ENCODE measurements around the gene LRRC2. TPM values are rescaled to one million over a fixed set of nuclear protein-coding genes. Genes with fewer than 3 reads are reported as not detected.

The LRRC2 gene
- total RNA-seq, 2 donors from 2014 or later, result under 0.01 to 0.42 TPM

- Histone ChIP-seq H3K36me3 (no peaks in the 10 kb centered on the region), H3K27ac (no peak overlapping the region)
- no peak for ATAC-seq (ENCODE audit: insufficient number of reproducible peaks, low FRiP score, low read depth)
Observed at GRCh38 chr3:46586738-46587246, 20.7 kb upstream of the LRRC2 start.

GRCh38 chr3:46585799-46586693 lies 19.9 kb upstream of the LRRC2 start:
- no peak for ATAC-seq (ENCODE audit: insufficient number of reproducible peaks, low FRiP score, low read depth)

More at GRCh38 chr3:46586738-46587246, 20.7 kb upstream of the LRRC2 start:
- no peak overlapping the region for H3K4me3 ChIP-seq
- no peaks in the 10 kb centered on the region for H3K4me1 ChIP-seq (ENCODE audit: control insufficient read depth in 1 of 2, low read depth in 2 of 2)
- H3K27me3 ChIP-seq (replicated peaks; ENCODE audit: insufficient read depth), result no peaks in the 10 kb centered on the region
- TF ChIP-seq CTCF (IDR thresholded peaks at IDR 0.05), result no peak
- DNase-seq (ENCODE audit: low spot score), result no peak
- H3K9me3 ChIP-seq, result no peaks in the 10 kb centered on the region

GRCh38 chr3:46584598-46585467 lies 18.7 kb upstream of the LRRC2 start:
- Histone ChIP-seq H3K9me3 (no peaks in the 10 kb centered on the region), H3K4me3 (no peak overlapping the region), H3K36me3 (no peaks in the 10 kb centered on the region), H3K4me1 (ENCODE audit: control insufficient read depth in 1 of 2, low read depth in 2 of 2) (no peaks in the 10 kb centered on the region), H3K27me3 (replicated peaks; ENCODE audit: insufficient read depth) (no peaks in the 10 kb centered on the region), H3K27ac (no peak overlapping the region)
- TF ChIP-seq CTCF (IDR thresholded peaks at IDR 0.05), result no peak
- ATAC-seq (ENCODE audit: insufficient number of reproducible peaks, low FRiP score, low read depth), result no peak
- no peak for DNase-seq (ENCODE audit: low spot score)

More at GRCh38 chr3:46585799-46586693, 19.9 kb upstream of the LRRC2 start:
- Histone ChIP-seq H3K27me3 (replicated peaks; ENCODE audit: insufficient read depth) (no peaks in the 10 kb centered on the region), H3K4me3 (no peak overlapping the region), H3K9me3 (no peaks in the 10 kb centered on the region), H3K27ac (no peak overlapping the region), H3K4me1 (ENCODE audit: control insufficient read depth in 1 of 2, low read depth in 2 of 2) (no peaks in the 10 kb centered on the region), H3K36me3 (no peaks in the 10 kb centered on the region)
- DNase-seq (ENCODE audit: low spot score), result no peak
- TF ChIP-seq CTCF (IDR thresholded peaks at IDR 0.05), result no peak

GRCh38 chr3:46580675-46581074 lies 14.6 kb upstream of the LRRC2 start:
- Histone ChIP-seq H3K9me3 (no peaks in the 10 kb centered on the region), H3K4me1 (ENCODE audit: control insufficient read depth in 1 of 2, low read depth in 2 of 2) (no peaks in the 10 kb centered on the region), H3K27ac (no peak overlapping the region), H3K36me3 (no peaks in the 10 kb centered on the region), H3K27me3 (replicated peaks; ENCODE audit: insufficient read depth) (no peaks in the 10 kb centered on the region), H3K4me3 (no peak overlapping the region)
- DNase-seq (ENCODE audit: low spot score), result no peak
- ATAC-seq (ENCODE audit: insufficient number of reproducible peaks, low FRiP score, low read depth), result no peak
- TF ChIP-seq CTCF (IDR thresholded peaks at IDR 0.05), result no peak
